Natural killer cell (primary cell): ENCODE results near the gene DGKH. TPM values are rescaled to one million over a fixed set of nuclear protein-coding genes. Genes with fewer than 3 reads are reported as not detected.
A peak's percentile ranks its signal among the peaks of the same experiment; 100 is the strongest.

Experiments used
- ATAC-seq, 3 donors: fragments of 150-1000 bp in 2 of 3; fragments of 200-7000 bp in 1 of 3; cut with Tn5 transposase; 1 replicate in 1 of 3; 2 replicates in 2 of 3; pipeline ENCODE4 v1.10.0; 2021; ENCODE audit warnings: mild to moderate bottlenecking in 2 of 3, moderate library complexity in 2 of 3
- DNase-seq, 2 donors: peaks; one replicate each; pipeline versions ENCODE4 v3.0.0 to v3.0.0-alpha.2; 2013 to 2021; ENCODE audit warnings: mixed read lengths in 1 of 2
- H3K27ac ChIP-seq: one replicate; pipeline ENCODE4 v1.5.1; 2013; ENCODE audit warnings: mild to moderate bottlenecking, low read length
- H3K27me3 ChIP-seq: one replicate; pipeline ENCODE4 v1.6.1; 2013; ENCODE audit warnings: low read length; ENCODE audit not compliant: control insufficient read depth, insufficient read depth
- H3K36me3 ChIP-seq: one replicate; pipeline ENCODE4 v1.6.1; 2013; ENCODE audit warnings: low read length; ENCODE audit not compliant: control insufficient read depth, insufficient read depth
- H3K4me1 ChIP-seq: one replicate; pipeline ENCODE4 v1.6.1; 2013; ENCODE audit warnings: low read length; ENCODE audit not compliant: control insufficient read depth, insufficient read depth
- H3K4me3 ChIP-seq: one replicate; pipeline ENCODE4 v1.5.1; 2013; ENCODE audit warnings: low read length
- H3K9me3 ChIP-seq: one replicate; pipeline ENCODE4 v1.6.1; 2013; ENCODE audit warnings: low read length; ENCODE audit not compliant: control insufficient read depth, insufficient read depth
- H3K27ac Mint-ChIP-seq, 2 donors: one replicate each; pipeline ENCODE4 v1.8.0; 2022; ENCODE audit warnings: mild to moderate bottlenecking in 2 of 2, mixed read lengths in 2 of 2, moderate library complexity in 1 of 2
- H3K27me3 Mint-ChIP-seq, 2 donors: one replicate each; pipeline ENCODE4 v1.8.0; 2022; ENCODE audit warnings: low read depth in 2 of 2, mixed read lengths in 2 of 2
- H3K36me3 Mint-ChIP-seq: one replicate; pipeline ENCODE4 v1.8.0; 2022; ENCODE audit warnings: mixed read lengths
- H3K4me1 Mint-ChIP-seq, 2 donors: one replicate each; pipeline ENCODE4 v1.8.0; 2022; ENCODE audit warnings: mixed read lengths in 2 of 2
- H3K4me3 Mint-ChIP-seq: one replicate; pipeline ENCODE4 v1.8.0; 2022; ENCODE audit warnings: mild to moderate bottlenecking, moderate library complexity, mixed read lengths
- H3K9me3 Mint-ChIP-seq, 2 donors: one replicate each; pipeline ENCODE4 v1.8.0; 2022; ENCODE audit warnings: mixed read lengths in 2 of 2
- CTCF ChIP-seq: fragments of 200-600 bp; IDR thresholded peaks from one replicate; pipeline ENCODE4 v1.8.0; 2022; ENCODE audit warnings: antibody characterized with exemption
- WGBS: methylation state at CpG from one replicate; pipeline ENCODE4 v1.1.7; 2013; ENCODE audit warnings: missing lambda C conversion rate; ENCODE audit not compliant: insufficient coverage; 5-methylcytosine and 5-hydroxymethylcytosine counted together
- intact Hi-C: fragments of 100-400 bp; cut with micrococcal nuclease; formaldehyde crosslinking; loops from one replicate; pipeline ENCODE4 v1.14.2; 2022
- total RNA-seq, 4 donors: library from RNA; stranded (reverse); fragments of 120-200 nt in 1 of 4; gene quantifications; one replicate each; pipeline versions ENCODE4 v1.2.3 to v1.2.4, GENCODE V29; 2013 to 2022

DGKH gene
- total RNA-seq, 3 donors from 2014 or later (not counting 1 experiment from before 2014, with no cell fraction given): 1.1 to 3.4 (median 1.2) TPM

GRCh38 chr13:42049454-42049813 lies 986 bp downstream of the DGKH start:
- Mint-ChIP-seq H3K27me3 (peaks cover 32 to 51% of the 10 kb centered on the region in 2 donors), H3K36me3 (no peaks in the 10 kb centered on the region), H3K9me3 (no peaks in the 10 kb centered on the region), H3K27ac (no peak overlapping the region), H3K4me3 (peak overlapping the region; percentile 76), H3K4me1 (peaks cover 9% of the 10 kb centered on the region in 2 donors)
- peaks cover 20% of the 10 kb centered on the region for H3K27me3 ChIP-seq
- no peak overlapping the region for H3K27ac ChIP-seq
- H3K4me3 ChIP-seq: peak overlapping the region; percentile 43
- H3K4me1 ChIP-seq: peaks cover 18% of the 10 kb centered on the region
- no peak for TF ChIP-seq CTCF
- no peak for DNase-seq
- intact Hi-C loops: no loop called here
- no peaks in the 10 kb centered on the region for H3K9me3 ChIP-seq
- no peaks in the 10 kb centered on the region for H3K36me3 ChIP-seq
- WGBS: 0% methylated on average over 10 of the region's 11 CpGs
- ATAC-seq: peak in 1 of 3 donors; percentile 53

GRCh38 chr13:42054798-42055499 lies 6.5 kb downstream of the DGKH start:
- TF ChIP-seq CTCF: no peak
- WGBS: 90% methylated on average over 4 of the region's 5 CpGs
- no peak overlapping the region for H3K27ac Mint-ChIP-seq
- no peaks in the 10 kb centered on the region for H3K36me3 ChIP-seq
- DNase-seq (no peak), ATAC-seq (no peak)
- H3K9me3 ChIP-seq: no peaks in the 10 kb centered on the region
- no peaks in the 10 kb centered on the region for H3K9me3 Mint-ChIP-seq
- no peaks in the 10 kb centered on the region for H3K36me3 Mint-ChIP-seq
- intact Hi-C loops: no loop called here
- no peak overlapping the region for H3K27ac ChIP-seq
- H3K4me3 ChIP-seq: no peak overlapping the region
- no peaks in the 10 kb centered on the region for H3K27me3 ChIP-seq
- H3K4me3 Mint-ChIP-seq: no peak overlapping the region
- no peaks in the 10 kb centered on the region for H3K4me1 ChIP-seq
- peaks cover 24 to 25% of the 10 kb centered on the region in 2 donors for H3K27me3 Mint-ChIP-seq
- H3K4me1 Mint-ChIP-seq: no peaks in the 10 kb centered on the region

GRCh38 chr13:42055500-42056085 lies 7.1 kb downstream of the DGKH start:
- Mint-ChIP-seq H3K27me3 (peaks cover 19 to 20% of the 10 kb centered on the region in 2 donors), H3K4me1 (no peaks in the 10 kb centered on the region), H3K27ac (no peak overlapping the region), H3K9me3 (no peaks in the 10 kb centered on the region), H3K4me3 (no peak overlapping the region), H3K36me3 (no peaks in the 10 kb centered on the region)
- TF ChIP-seq CTCF: no peak
- 85% methylated on average over 4 of the region's 6 CpGs for WGBS
- no peak overlapping the region for H3K27ac ChIP-seq
- H3K27me3 ChIP-seq: no peaks in the 10 kb centered on the region
- H3K4me1 ChIP-seq: no peaks in the 10 kb centered on the region
- intact Hi-C loops: no loop called here
- H3K4me3 ChIP-seq: no peak overlapping the region
- H3K36me3 ChIP-seq: no peaks in the 10 kb centered on the region
- no peak for DNase-seq
- no peak for ATAC-seq
- no peaks in the 10 kb centered on the region for H3K9me3 ChIP-seq
